CD4-positive, CD25-positive, alpha-beta regulatory T cell (primary cell): ENCODE data around the gene ZBTB40. TPM values are rescaled to one million over a fixed set of nuclear protein-coding genes. Genes with fewer than 3 reads are reported as not detected.

Experiments
- ATAC-seq, 2 donors: fragments of 150-1000 bp; cut with Tn5 transposase; one replicate each; pipeline ENCODE4 v1.10.0; 2021; ENCODE audit warnings: low read depth in 2 of 2, moderate number of reproducible peaks in 2 of 2, moderate library complexity in 1 of 2
- DNase-seq, 3 donors: peaks; one replicate each; pipeline versions ENCODE4 v3.0.0 to v3.0.0-alpha.2; 2012 to 2022; ENCODE audit warnings: mixed read lengths in 1 of 3
- H3K27ac ChIP-seq: one replicate; pipeline ENCODE4 v1.7.0; 2013; ENCODE audit warnings: mild to moderate bottlenecking, low read length; ENCODE audit not compliant: insufficient read depth, poor library complexity, severe bottlenecking
- H3K27me3 ChIP-seq: one replicate; pipeline ENCODE4 v1.7.0; 2013; ENCODE audit warnings: low read length; ENCODE audit not compliant: control insufficient read depth, insufficient read depth
- H3K36me3 ChIP-seq: one replicate; pipeline ENCODE4 v1.7.0; 2013; ENCODE audit warnings: mild to moderate bottlenecking, low read length, moderate library complexity; ENCODE audit not compliant: control insufficient read depth, insufficient read depth
- H3K4me1 ChIP-seq: 2 replicates; pipeline ENCODE4 v1.7.0; 2013; ENCODE audit warnings: mild to moderate bottlenecking, low read length; ENCODE audit not compliant: insufficient read depth, control insufficient read depth, poor library complexity, severe bottlenecking
- H3K4me3 ChIP-seq: one replicate; pipeline ENCODE4 v1.7.0; 2013; ENCODE audit warnings: low read depth, mild to moderate bottlenecking, low read length, moderate library complexity
- H3K9me3 ChIP-seq, 2 experiments: 1 replicate in 1 of 2; 2 replicates in 1 of 2; pipeline ENCODE4 v1.7.0; 2013; ENCODE audit warnings: low read length in 2 of 2, mild to moderate bottlenecking in 1 of 2, moderate library complexity in 1 of 2; ENCODE audit not compliant: control insufficient read depth in 2 of 2
- H3K27ac Mint-ChIP-seq, 3 donors: one replicate each; pipeline ENCODE4 v1.8.0; 2020 to 2022; ENCODE audit warnings: mild to moderate bottlenecking in 3 of 3, mixed read lengths in 3 of 3, moderate library complexity in 2 of 3
- H3K27me3 Mint-ChIP-seq: one replicate; pipeline ENCODE4 v1.8.0; 2022; ENCODE audit warnings: mild to moderate bottlenecking, mixed read lengths
- H3K36me3 Mint-ChIP-seq: one replicate; pipeline ENCODE4 v1.8.0; 2020; ENCODE audit warnings: mixed read lengths
- H3K4me1 Mint-ChIP-seq, 4 donors: one replicate each; pipeline ENCODE4 v1.8.0; 2020 to 2022; ENCODE audit warnings: mixed read lengths in 4 of 4, mild to moderate bottlenecking in 1 of 4
- H3K4me3 Mint-ChIP-seq, 4 donors: one replicate each; pipeline ENCODE4 v1.8.0; 2020 to 2022; ENCODE audit warnings: mild to moderate bottlenecking in 4 of 4, mixed read lengths in 4 of 4, moderate library complexity in 3 of 4
- H3K9me3 Mint-ChIP-seq, 7 donors: one replicate each; pipeline ENCODE4 v1.8.0; 2020 to 2022; ENCODE audit warnings: mixed read lengths in 7 of 7, mild to moderate bottlenecking in 3 of 7, moderate library complexity in 2 of 7
- polyA plus RNA-seq, 4 donors: library from polyadenylated mRNA; unstranded; fragments of 300-500 nt; fragmentation: Illumina TruSeq; gene quantifications; one replicate each; pipeline ENCODE4 v1.2.3, GENCODE V29; 2021
- total RNA-seq: library from RNA; stranded (reverse); gene quantifications from one replicate; pipeline ENCODE4 v1.2.3, GENCODE V29; 2022

The ZBTB40 gene
- total and polyA plus RNA-seq, 5 donors from 2014 or later, result 2.9 to 45.4 (median 3.8) TPM

- Mint-ChIP-seq H3K27ac (peak overlapping the region in 1 of 3 donors; percentile 52), H3K27me3 (no peaks in the 10 kb centered on the region), H3K4me3 (no peak overlapping the region), H3K36me3 (peaks cover 76% of the 10 kb centered on the region), H3K4me1 (no peaks in the 10 kb centered on the region), H3K9me3 (no peaks in the 10 kb centered on the region)
- Histone ChIP-seq H3K4me3 (no peak overlapping the region), H3K36me3 (peaks cover 95% of the 10 kb centered on the region), H3K27ac (no peak overlapping the region), H3K9me3 (no peaks in the 10 kb centered on the region), H3K4me1 (no peaks in the 10 kb centered on the region), H3K27me3 (no peaks in the 10 kb centered on the region)
- ATAC-seq, result no peak
- DNase-seq, result no peak
Observed at GRCh38 chr1:22522221-22522743, 70.6 kb downstream of the ZBTB40 start.

GRCh38 chr1:22524481-22524880 lies 72.8 kb downstream of the ZBTB40 start:
- no peak overlapping the region for H3K4me3 Mint-ChIP-seq
- DNase-seq (no peak), ATAC-seq (no peak)
- H3K27me3 Mint-ChIP-seq, result no peaks in the 10 kb centered on the region
- H3K9me3 ChIP-seq, result no peaks in the 10 kb centered on the region
- peaks cover 65% of the 10 kb centered on the region for H3K36me3 Mint-ChIP-seq
- no peaks in the 10 kb centered on the region for H3K4me1 ChIP-seq
- H3K4me3 ChIP-seq, result no peak overlapping the region
- H3K36me3 ChIP-seq, result peaks cover 85% of the 10 kb centered on the region
- H3K4me1 Mint-ChIP-seq, result no peaks in the 10 kb centered on the region
- H3K27me3 ChIP-seq, result no peaks in the 10 kb centered on the region
- H3K27ac Mint-ChIP-seq, result peak overlapping the region in 1 of 3 donors; percentile 7
- no peaks in the 10 kb centered on the region for H3K9me3 Mint-ChIP-seq
- no peak overlapping the region for H3K27ac ChIP-seq

GRCh38 chr1:22525211-22525610 lies 73.6 kb downstream of the ZBTB40 start:
- Histone ChIP-seq H3K9me3 (no peaks in the 10 kb centered on the region), H3K27me3 (no peaks in the 10 kb centered on the region), H3K4me1 (no peaks in the 10 kb centered on the region), H3K27ac (no peak overlapping the region), H3K36me3 (peaks cover 82% of the 10 kb centered on the region), H3K4me3 (no peak overlapping the region)
- Mint-ChIP-seq H3K9me3 (no peaks in the 10 kb centered on the region), H3K27ac (no peak overlapping the region), H3K36me3 (peaks cover 59% of the 10 kb centered on the region), H3K4me1 (no peaks in the 10 kb centered on the region), H3K27me3 (no peaks in the 10 kb centered on the region), H3K4me3 (no peak overlapping the region)
- no peak for ATAC-seq
- no peak for DNase-seq

- no peaks in the 10 kb centered on the region for H3K9me3 Mint-ChIP-seq
- Histone ChIP-seq H3K9me3 (no peaks in the 10 kb centered on the region), H3K27ac (no peak overlapping the region), H3K4me3 (no peak overlapping the region), H3K27me3 (no peaks in the 10 kb centered on the region), H3K36me3 (peaks cover 77% of the 10 kb centered on the region), H3K4me1 (no peaks in the 10 kb centered on the region)
- H3K4me1 Mint-ChIP-seq, result no peaks in the 10 kb centered on the region
- ATAC-seq (no peak), DNase-seq (no peak)
- no peaks in the 10 kb centered on the region for H3K27me3 Mint-ChIP-seq
- no peak overlapping the region for H3K4me3 Mint-ChIP-seq
- peaks cover 55% of the 10 kb centered on the region for H3K36me3 Mint-ChIP-seq
- H3K27ac Mint-ChIP-seq, result no peak overlapping the region
Observed at GRCh38 chr1:22525646-22526045, 74.0 kb downstream of the ZBTB40 start.

- H3K27me3 Mint-ChIP-seq, result no peaks in the 10 kb centered on the region
- no peaks in the 10 kb centered on the region for H3K9me3 ChIP-seq
- H3K27ac ChIP-seq, result no peak overlapping the region
- no peaks in the 10 kb centered on the region for H3K4me1 Mint-ChIP-seq
- H3K36me3 Mint-ChIP-seq, result peaks cover 52% of the 10 kb centered on the region
- DNase-seq (no peak), ATAC-seq (no peak)
- H3K36me3 ChIP-seq, result peaks cover 73% of the 10 kb centered on the region
- H3K4me1 ChIP-seq, result no peaks in the 10 kb centered on the region
- H3K4me3 ChIP-seq, result no peak overlapping the region
- H3K27ac Mint-ChIP-seq, result no peak overlapping the region
- H3K4me3 Mint-ChIP-seq, result no peak overlapping the region
- H3K9me3 Mint-ChIP-seq, result no peaks in the 10 kb centered on the region
- no peaks in the 10 kb centered on the region for H3K27me3 ChIP-seq
Observed at GRCh38 chr1:22526098-22526497, 74.4 kb downstream of the ZBTB40 start.

GRCh38 chr1:22526677-22527076 lies 75.0 kb downstream of the ZBTB40 start:
- Histone ChIP-seq H3K4me1 (no peaks in the 10 kb centered on the region), H3K4me3 (no peak overlapping the region), H3K27me3 (no peaks in the 10 kb centered on the region), H3K27ac (no peak overlapping the region), H3K9me3 (no peaks in the 10 kb centered on the region), H3K36me3 (peaks cover 67% of the 10 kb centered on the region)
- no peak for ATAC-seq
- H3K4me1 Mint-ChIP-seq, result no peaks in the 10 kb centered on the region
- no peaks in the 10 kb centered on the region for H3K9me3 Mint-ChIP-seq
- no peaks in the 10 kb centered on the region for H3K27me3 Mint-ChIP-seq
- H3K36me3 Mint-ChIP-seq, result peaks cover 47% of the 10 kb centered on the region
- no peak for DNase-seq
- H3K27ac Mint-ChIP-seq, result no peak overlapping the region
- H3K4me3 Mint-ChIP-seq, result no peak overlapping the region

GRCh38 chr1:22527122-22527521 lies 75.5 kb downstream of the ZBTB40 start:
- Mint-ChIP-seq H3K27ac (no peak overlapping the region), H3K9me3 (no peaks in the 10 kb centered on the region), H3K27me3 (no peaks in the 10 kb centered on the region), H3K4me1 (no peaks in the 10 kb centered on the region), H3K36me3 (peaks cover 48% of the 10 kb centered on the region), H3K4me3 (no peak overlapping the region)
- no peaks in the 10 kb centered on the region for H3K4me1 ChIP-seq
- H3K4me3 ChIP-seq, result no peak overlapping the region
- ATAC-seq (no peak), DNase-seq (no peak)
- no peak overlapping the region for H3K27ac ChIP-seq
- no peaks in the 10 kb centered on the region for H3K9me3 ChIP-seq
- H3K36me3 ChIP-seq, result peaks cover 62% of the 10 kb centered on the region
- no peaks in the 10 kb centered on the region for H3K27me3 ChIP-seq

GRCh38 chr1:22527555-22528296 lies 76.1 kb downstream of the ZBTB40 start:
- Mint-ChIP-seq H3K4me1 (no peaks in the 10 kb centered on the region), H3K27me3 (no peaks in the 10 kb centered on the region), H3K36me3 (peaks cover 45% of the 10 kb centered on the region), H3K4me3 (no peak overlapping the region), H3K9me3 (no peaks in the 10 kb centered on the region), H3K27ac (no peak overlapping the region)
- no peak overlapping the region for H3K27ac ChIP-seq
- no peaks in the 10 kb centered on the region for H3K27me3 ChIP-seq
- ATAC-seq (no peak), DNase-seq (no peak)
- no peak overlapping the region for H3K4me3 ChIP-seq
- H3K9me3 ChIP-seq, result no peaks in the 10 kb centered on the region
- H3K4me1 ChIP-seq, result no peaks in the 10 kb centered on the region
- H3K36me3 ChIP-seq, result peaks cover 57% of the 10 kb centered on the region
